Smooth muscle cell (in vitro differentiated cells): Measurements from ENCODE around the gene ZNF664. TPM values are rescaled to one million over a fixed set of nuclear protein-coding genes. Genes with fewer than 3 reads are reported as not detected.

ENCODE experiments used
- polyA plus RNA-seq: library from polyadenylated mRNA; unstranded; fragments of >200 nt; fragmentation: Nextera tagmentation; extraction: Ambion mirVana; gene quantifications from 2 replicates; pipeline ENCODE4 v1.2.1, GENCODE V29; 2016
- small RNA-seq: library from RNA; depleted of rRNA; stranded (forward); fragments of <200 nt; gene quantifications from one replicate; pipeline ENCODE3, GENCODE V24; 2014
- total RNA-seq: library from RNA; depleted of rRNA; stranded (reverse); fragments of >200 nt; gene quantifications from 2 replicates; pipeline ENCODE4 v1.2.3, GENCODE V29; 2014

The ZNF664 gene
- total and polyA plus RNA-seq, 2 experiments from 2014 or later = 6.4 to 47.7 TPM

Small RNA genes within 50 kb of the gene (small RNA-seq; reads per million reads assigned to genes)
- 0.11 reads per million for gene AC068790.4
- not detected for gene AC068790.6

Other genes starting within 250 kb of the ZNF664 start
- 1.2 and 1.5 TPM in 2 replicates for gene DNAH10, start 210.9 kb upstream of the ZNF664 start, total RNA-seq
- gene DNAH10, start 210.9 kb upstream of the ZNF664 start, polyA plus RNA-seq = 1.1 and 2.2 TPM in 2 replicates
- gene CCDC92, start 384 bp upstream of the ZNF664 start, total RNA-seq = 14.8 and 17.4 TPM in 2 replicates
- 60.7 and 68.2 TPM in 2 replicates for gene CCDC92, start 384 bp upstream of the ZNF664 start, polyA plus RNA-seq